Measurements from ENCODE around the gene PAX6.

- TF ChIP-seq, protein P1, sequence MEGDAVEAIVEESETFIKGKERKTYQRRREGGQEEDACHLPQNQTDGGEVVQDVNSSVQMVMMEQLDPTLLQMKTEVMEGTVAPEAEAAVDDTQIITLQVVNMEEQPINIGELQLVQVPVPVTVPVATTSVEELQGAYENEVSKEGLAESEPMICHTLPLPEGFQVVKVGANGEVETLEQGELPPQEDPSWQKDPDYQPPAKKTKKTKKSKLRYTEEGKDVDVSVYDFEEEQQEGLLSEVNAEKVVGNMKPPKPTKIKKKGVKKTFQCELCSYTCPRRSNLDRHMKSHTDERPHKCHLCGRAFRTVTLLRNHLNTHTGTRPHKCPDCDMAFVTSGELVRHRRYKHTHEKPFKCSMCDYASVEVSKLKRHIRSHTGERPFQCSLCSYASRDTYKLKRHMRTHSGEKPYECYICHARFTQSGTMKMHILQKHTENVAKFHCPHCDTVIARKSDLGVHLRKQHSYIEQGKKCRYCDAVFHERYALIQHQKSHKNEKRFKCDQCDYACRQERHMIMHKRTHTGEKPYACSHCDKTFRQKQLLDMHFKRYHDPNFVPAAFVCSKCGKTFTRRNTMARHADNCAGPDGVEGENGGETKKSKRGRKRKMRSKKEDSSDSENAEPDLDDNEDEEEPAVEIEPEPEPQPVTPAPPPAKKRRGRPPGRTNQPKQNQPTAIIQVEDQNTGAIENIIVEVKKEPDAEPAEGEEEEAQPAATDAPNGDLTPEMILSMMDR (conservative IDR thresholded peaks at IDR 0.05; ENCODE audit: low read depth, low read length) = no peak
- TF ChIP-seq EZH2 (IDR thresholded peaks at IDR 0.05; ENCODE audit: borderline replicate concordance, low read depth, low read length, poor library complexity, severe bottlenecking) = no peak
These were observed 17.1 kb upstream of the PAX6 start for GRCh38 chr11:31828217-31828616.
